Measurements from ENCODE around the gene PEX10. TPM values are rescaled to one million over a fixed set of nuclear protein-coding genes. Genes with fewer than 3 reads are reported as not detected.

PEX10 gene
- total RNA-seq, 1 experiment from 2014 or later = 21.9 TPM

DNA sequence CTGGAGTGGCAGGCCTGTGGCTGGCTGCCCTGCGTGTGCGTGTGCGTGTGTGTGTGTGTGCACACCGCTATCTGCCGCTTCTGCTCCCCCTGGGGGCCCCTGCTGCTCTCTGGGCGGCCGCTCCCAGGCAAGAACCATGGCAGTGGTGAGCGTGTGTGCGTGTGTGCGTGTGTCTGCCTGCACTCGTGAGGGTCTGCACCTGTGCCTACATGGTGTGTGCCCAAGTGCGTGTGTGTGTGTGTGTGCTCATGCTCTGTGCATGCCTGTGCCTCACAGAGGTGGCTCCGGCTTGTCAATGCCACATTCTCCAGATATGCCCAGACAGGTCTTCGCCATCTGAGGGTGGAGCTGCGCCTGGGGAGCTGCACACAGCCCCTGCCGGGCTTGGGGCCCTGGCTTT is 18.7 kb upstream of the PEX10 start:
- Mint-ChIP-seq H3K36me3 (ENCODE audit: insufficient read depth, unreplicated experiment) (no peaks in the 10 kb centered on the region), H3K27ac (ENCODE audit: unreplicated experiment) (no peak overlapping the region), H3K4me1 (ENCODE audit: low read depth, unreplicated experiment) (no peaks in the 10 kb centered on the region), H3K27me3 (ENCODE audit: insufficient read depth, unreplicated experiment) (peaks cover 2% of the 10 kb centered on the region), H3K4me3 (ENCODE audit: unreplicated experiment) (no peak overlapping the region), H3K9me3 (ENCODE audit: unreplicated experiment) (no peaks in the 10 kb centered on the region)
- no peak overlapping the region for H3K4me3 ChIP-seq (ENCODE audit: low read depth, low read length)
- BruUV-seq (replicated peaks) = no TSS peak
- ChIA-PET CTCF (no interaction called here), POLR2A (no interaction called here)
- DNase-seq = no peak
- H3K27me3 ChIP-seq (replicated peaks; ENCODE audit: control insufficient read depth, insufficient read depth, low read length) = no peaks in the 10 kb centered on the region
- H3K4me1 ChIP-seq = no peaks in the 10 kb centered on the region
- intact Hi-C loops (cut with micrococcal nuclease; ENCODE audit: unreplicated experiment) = no loop called here
- no peaks in the 10 kb centered on the region for H3K36me3 ChIP-seq (ENCODE audit: control insufficient read depth, insufficient read depth, low read length)
- H3K9me3 ChIP-seq = peaks cover 4% of the 10 kb centered on the region; the same call in 1 of the 2 replicates
- TF ChIP-seq, protein P1, sequence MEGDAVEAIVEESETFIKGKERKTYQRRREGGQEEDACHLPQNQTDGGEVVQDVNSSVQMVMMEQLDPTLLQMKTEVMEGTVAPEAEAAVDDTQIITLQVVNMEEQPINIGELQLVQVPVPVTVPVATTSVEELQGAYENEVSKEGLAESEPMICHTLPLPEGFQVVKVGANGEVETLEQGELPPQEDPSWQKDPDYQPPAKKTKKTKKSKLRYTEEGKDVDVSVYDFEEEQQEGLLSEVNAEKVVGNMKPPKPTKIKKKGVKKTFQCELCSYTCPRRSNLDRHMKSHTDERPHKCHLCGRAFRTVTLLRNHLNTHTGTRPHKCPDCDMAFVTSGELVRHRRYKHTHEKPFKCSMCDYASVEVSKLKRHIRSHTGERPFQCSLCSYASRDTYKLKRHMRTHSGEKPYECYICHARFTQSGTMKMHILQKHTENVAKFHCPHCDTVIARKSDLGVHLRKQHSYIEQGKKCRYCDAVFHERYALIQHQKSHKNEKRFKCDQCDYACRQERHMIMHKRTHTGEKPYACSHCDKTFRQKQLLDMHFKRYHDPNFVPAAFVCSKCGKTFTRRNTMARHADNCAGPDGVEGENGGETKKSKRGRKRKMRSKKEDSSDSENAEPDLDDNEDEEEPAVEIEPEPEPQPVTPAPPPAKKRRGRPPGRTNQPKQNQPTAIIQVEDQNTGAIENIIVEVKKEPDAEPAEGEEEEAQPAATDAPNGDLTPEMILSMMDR (IDR thresholded peaks at IDR 0.05; ENCODE audit: insufficient read depth in 1 of 2, low read depth in 1 of 2, low read length in 1 of 2, severe bottlenecking in 1 of 2, unreplicated experiment in 1 of 2) = no peak

DNA sequence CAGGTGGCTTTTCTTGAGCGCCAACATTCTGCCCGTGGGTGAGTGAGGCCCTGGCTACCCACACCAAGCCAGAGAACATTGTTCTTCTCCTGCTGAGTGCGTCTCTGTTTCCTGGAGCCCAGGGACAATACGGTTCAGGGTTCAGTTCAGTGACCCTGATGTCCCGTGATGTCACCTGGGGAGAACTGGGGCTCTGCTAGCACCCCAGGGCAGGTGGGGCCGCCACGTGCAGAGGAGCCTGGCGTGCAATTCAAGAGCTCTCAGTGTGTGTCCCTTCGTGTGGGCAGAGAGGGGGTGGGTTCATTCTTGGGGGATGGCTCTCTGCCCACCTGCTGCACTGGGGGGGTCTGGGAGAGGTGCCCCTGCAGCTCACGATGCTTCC is 18.2 kb upstream of the PEX10 start:
- TF ChIP-seq, protein P1 (IDR thresholded peaks at IDR 0.05; ENCODE audit: insufficient read depth in 1 of 2, low read depth in 1 of 2, low read length in 1 of 2, severe bottlenecking in 1 of 2, unreplicated experiment in 1 of 2) = no peak
- intact Hi-C loops (cut with micrococcal nuclease; ENCODE audit: unreplicated experiment) = no loop called here
- CTCF ChIA-PET = no interaction called here
- Histone ChIP-seq H3K4me3 (ENCODE audit: low read depth, low read length) (no peak overlapping the region), H3K9me3 (peaks cover 4% of the 10 kb centered on the region; the same call in 1 of the 2 replicates), H3K36me3 (ENCODE audit: control insufficient read depth, insufficient read depth, low read length) (no peaks in the 10 kb centered on the region), H3K4me1 (no peaks in the 10 kb centered on the region), H3K27me3 (replicated peaks; ENCODE audit: control insufficient read depth, insufficient read depth, low read length) (no peaks in the 10 kb centered on the region)
- BruUV-seq (replicated peaks) = no TSS peak
- Mint-ChIP-seq H3K36me3 (ENCODE audit: insufficient read depth, unreplicated experiment) (no peaks in the 10 kb centered on the region), H3K4me3 (ENCODE audit: unreplicated experiment) (no peak overlapping the region), H3K27ac (ENCODE audit: unreplicated experiment) (no peak overlapping the region), H3K27me3 (ENCODE audit: insufficient read depth, unreplicated experiment) (peaks cover 2% of the 10 kb centered on the region), H3K4me1 (ENCODE audit: low read depth, unreplicated experiment) (no peaks in the 10 kb centered on the region), H3K9me3 (ENCODE audit: unreplicated experiment) (no peaks in the 10 kb centered on the region)
- DNase-seq = no peak
- POLR2A ChIA-PET = no interaction called here

DNA sequence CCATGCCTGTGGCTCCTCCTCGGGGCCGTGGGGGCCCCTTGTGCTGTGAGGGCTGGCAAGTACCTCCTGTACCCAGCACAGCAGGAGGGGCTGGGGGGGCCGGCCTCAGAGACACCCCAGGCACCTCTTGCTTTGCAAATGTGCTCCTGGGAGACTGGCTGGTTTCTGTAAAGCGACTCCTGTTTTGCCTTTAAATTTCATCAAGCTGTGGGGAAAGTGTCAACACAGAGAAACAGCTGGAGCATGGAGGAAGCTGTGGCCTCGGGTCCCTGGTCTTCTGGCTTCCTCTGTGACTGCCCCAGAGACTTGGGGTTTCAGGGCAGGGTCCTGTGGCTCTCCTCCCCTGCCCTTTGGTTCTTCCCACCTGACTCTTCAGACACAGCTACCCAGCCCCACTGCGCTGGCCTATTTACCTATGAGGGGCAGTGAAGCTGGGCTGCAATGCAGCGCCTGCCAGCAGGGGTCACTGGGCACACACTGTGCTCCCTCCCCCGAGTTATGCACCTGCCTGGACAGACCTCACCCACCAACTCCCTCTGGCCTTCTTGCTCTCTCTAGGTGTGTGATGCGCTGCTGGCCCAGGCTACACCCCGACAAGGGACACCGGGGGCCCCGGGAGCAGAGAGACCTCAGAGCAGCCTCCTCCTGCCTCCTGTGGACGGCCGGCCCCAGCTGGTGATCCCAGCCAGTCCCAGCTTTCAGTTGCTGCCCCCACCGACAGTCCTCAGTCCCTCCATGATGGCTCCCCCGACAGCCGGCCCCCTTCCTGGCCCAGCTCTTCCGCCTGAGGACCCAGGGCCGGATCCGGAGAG is 17.6 kb upstream of the PEX10 start:
- POLR2A ChIA-PET = no interaction called here

More for the DNA sequence above, 17.6 kb upstream of the PEX10 start:
- no peak overlapping the region for H3K4me3 ChIP-seq (ENCODE audit: low read depth, low read length)
- Mint-ChIP-seq H3K9me3 (ENCODE audit: unreplicated experiment) (no peaks in the 10 kb centered on the region), H3K36me3 (ENCODE audit: insufficient read depth, unreplicated experiment) (no peaks in the 10 kb centered on the region), H3K4me3 (ENCODE audit: unreplicated experiment) (no peak overlapping the region), H3K4me1 (ENCODE audit: low read depth, unreplicated experiment) (no peaks in the 10 kb centered on the region), H3K27me3 (ENCODE audit: insufficient read depth, unreplicated experiment) (no peaks in the 10 kb centered on the region), H3K27ac (ENCODE audit: unreplicated experiment) (no peak overlapping the region)
- no TSS peak for BruUV-seq (replicated peaks)
- H3K36me3 ChIP-seq (ENCODE audit: control insufficient read depth, insufficient read depth, low read length) = no peaks in the 10 kb centered on the region
- H3K27me3 ChIP-seq (replicated peaks; ENCODE audit: control insufficient read depth, insufficient read depth, low read length) = no peaks in the 10 kb centered on the region
- H3K9me3 ChIP-seq = peaks cover 4% of the 10 kb centered on the region; the same call in 1 of the 2 replicates
- CTCF ChIA-PET = no interaction called here
- TF ChIP-seq, protein P1 (IDR thresholded peaks at IDR 0.05; ENCODE audit: insufficient read depth in 1 of 2, low read depth in 1 of 2, low read length in 1 of 2, severe bottlenecking in 1 of 2, unreplicated experiment in 1 of 2) = no peak
- DNase-seq = no peak
- intact Hi-C loops (cut with micrococcal nuclease; ENCODE audit: unreplicated experiment) = no loop called here
- H3K4me1 ChIP-seq = no peaks in the 10 kb centered on the region
